ENCODE measurements around the gene MUC21. TPM values are rescaled to one million over a fixed set of nuclear protein-coding genes. Genes with fewer than 3 reads are reported as not detected.

The MUC21 gene
- total RNA-seq, 1 donor = not detected

- DNase-seq (ENCODE audit: low read depth) = peak; percentile 77
- H3K4me3 ChIP-seq (ENCODE audit: low read depth, low read length) = no peak overlapping the region
- TF ChIP-seq CTCF (IDR thresholded peaks at IDR 0.05; ENCODE audit: insufficient read depth, low read depth, low read length) = peak; percentile 74
Observed at GRCh38 chr6:30942338-30943060, 41.0 kb upstream of the MUC21 start.

DNA sequence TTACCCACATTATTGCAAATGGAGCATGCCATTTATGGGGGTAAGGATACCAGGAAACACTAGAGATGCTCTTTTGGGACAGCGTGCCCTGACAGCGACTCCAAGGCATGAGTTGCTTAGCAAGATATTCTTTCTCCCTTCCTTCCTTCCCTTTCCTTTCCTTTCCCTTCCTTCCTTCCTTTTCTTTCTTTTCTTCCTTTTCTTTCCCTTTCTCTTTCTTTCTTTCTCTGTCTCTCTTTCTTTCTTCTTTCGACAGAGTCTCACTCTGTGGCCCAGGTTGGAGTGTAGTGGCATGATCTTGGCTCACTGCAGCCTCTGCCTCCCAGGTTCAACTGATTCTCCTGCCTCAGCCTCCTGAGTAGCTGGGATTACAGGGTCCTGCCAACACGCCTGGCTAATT, 39.5 kb upstream of the MUC21 start:
- no peak for TF ChIP-seq CTCF (IDR thresholded peaks at IDR 0.05; ENCODE audit: insufficient read depth, low read depth, low read length)
- DNase-seq (ENCODE audit: low read depth) = no peak
- H3K4me3 ChIP-seq (ENCODE audit: low read depth, low read length) = no peak overlapping the region

- DNase-seq (ENCODE audit: low read depth) = no peak
- no peak for TF ChIP-seq CTCF (IDR thresholded peaks at IDR 0.05; ENCODE audit: insufficient read depth, low read depth, low read length)
- no peak overlapping the region for H3K4me3 ChIP-seq (ENCODE audit: low read depth, low read length)
Observed at GRCh38 chr6:30945281-30945680, 38.2 kb upstream of the MUC21 start.

DNA sequence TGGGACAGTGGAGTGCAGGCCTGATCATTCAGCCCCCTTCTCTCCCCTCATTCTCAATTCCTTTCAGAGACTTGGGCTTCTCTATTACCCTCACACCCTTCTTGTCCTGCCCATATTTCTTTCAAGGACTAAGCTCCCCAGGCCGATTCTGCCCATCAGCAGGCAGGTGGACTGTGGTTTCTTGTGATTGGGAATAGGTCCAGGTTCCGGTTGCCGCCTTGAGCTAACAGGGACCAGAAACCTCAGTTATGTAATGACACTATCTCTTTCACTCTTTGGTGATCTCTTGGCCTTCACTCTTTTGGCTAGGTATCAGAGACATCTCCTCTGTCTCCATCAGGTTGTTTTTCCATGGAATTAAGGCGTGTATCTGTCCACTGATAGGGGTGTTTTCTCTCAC, 36.3 kb upstream of the MUC21 start:
- no peak for TF ChIP-seq CTCF (IDR thresholded peaks at IDR 0.05; ENCODE audit: insufficient read depth, low read depth, low read length)
- no peak for DNase-seq (ENCODE audit: low read depth)
- no peak overlapping the region for H3K4me3 ChIP-seq (ENCODE audit: low read depth, low read length)

- no peak overlapping the region for H3K4me3 ChIP-seq (ENCODE audit: low read depth, low read length)
- no peak for DNase-seq (ENCODE audit: low read depth)
- TF ChIP-seq CTCF (IDR thresholded peaks at IDR 0.05; ENCODE audit: insufficient read depth, low read depth, low read length) = no peak
Observed at GRCh38 chr6:30948811-30949210, 34.7 kb upstream of the MUC21 start.

DNA sequence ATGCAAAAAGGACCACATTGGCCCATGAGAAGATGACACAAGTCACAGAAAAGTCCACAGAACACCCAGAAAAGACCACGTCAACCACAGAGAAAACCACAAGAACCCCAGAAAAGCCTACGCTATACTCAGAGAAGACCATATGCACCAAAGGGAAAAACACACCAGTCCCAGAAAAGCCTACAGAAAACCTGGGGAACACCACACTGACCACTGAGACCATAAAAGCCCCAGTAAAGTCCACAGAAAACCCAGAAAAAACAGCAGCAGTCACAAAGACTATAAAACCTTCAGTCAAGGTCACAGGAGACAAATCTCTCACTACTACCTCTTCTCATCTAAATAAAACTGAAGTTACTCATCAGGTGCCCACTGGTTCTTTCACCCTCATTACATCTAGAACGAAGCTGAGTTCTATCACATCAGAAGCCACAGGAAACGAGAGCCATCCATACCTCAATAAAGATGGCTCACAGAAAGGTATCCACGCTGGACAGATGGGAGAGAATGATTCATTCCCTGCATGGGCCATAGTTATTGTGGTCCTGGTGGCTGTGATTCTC, 31.5 kb upstream of the MUC21 start:
- H3K4me3 ChIP-seq (ENCODE audit: low read depth, low read length) = no peak overlapping the region
- TF ChIP-seq CTCF (IDR thresholded peaks at IDR 0.05; ENCODE audit: insufficient read depth, low read depth, low read length) = no peak
- no peak for DNase-seq (ENCODE audit: low read depth)

Data from fibroblast of villous mesenchyme (primary cell).